ENCODE data around the gene HLCS. TPM values are rescaled to one million over a fixed set of nuclear protein-coding genes. Genes with fewer than 3 reads are reported as not detected.

HLCS gene
- total and polyA plus RNA-seq, 2 donors (not counting 3 experiments of a cell fraction or from before 2014, with no cell fraction given) = 6.7 to 17.2 TPM

DNA sequence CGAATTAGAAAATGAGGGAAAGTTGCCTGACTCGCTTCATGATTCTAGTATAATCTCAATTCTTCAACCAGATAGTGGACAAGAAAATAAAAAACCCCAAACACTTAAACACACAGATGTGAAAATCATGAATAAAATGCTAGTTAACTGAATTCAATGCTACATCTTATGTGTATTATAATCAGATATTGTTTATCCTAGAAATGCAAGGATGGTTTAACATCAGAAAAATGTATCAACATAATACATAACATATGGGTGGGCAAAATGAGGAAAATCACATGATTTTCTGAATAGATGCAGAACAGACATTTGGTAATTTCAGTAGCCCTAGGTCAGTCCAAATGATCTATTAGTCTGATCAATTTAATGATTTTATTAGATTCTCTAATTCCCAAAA lies 170.4 kb downstream of the HLCS start:
- Histone ChIP-seq H3K27ac (ENCODE audit: insufficient read depth, low read depth, low read length) (no peak overlapping the region), H3K9me3 (replicated peaks; ENCODE audit: control insufficient read depth, insufficient read depth, low read length) (no peaks in the 10 kb centered on the region), H2AFZ (ENCODE audit: low read depth, low read length) (no peak overlapping the region), H3K9ac (replicated peaks; ENCODE audit: extremely low read depth, insufficient read depth, low read length) (no peak overlapping the region), H3K4me3 (replicated peaks in 1 of 3; ENCODE audit: insufficient read depth in 1 of 3, low read depth in 1 of 3, low read length in 3 of 3) (no peak overlapping the region), H3K27me3 (ENCODE audit: control insufficient read depth in 2 of 2, insufficient read depth in 2 of 2, low read length in 2 of 2) (no peaks in the 10 kb centered on the region), H3K4me2 (ENCODE audit: insufficient read depth, low read length) (no peak overlapping the region), H4K20me1 (replicated peaks; ENCODE audit: control insufficient read depth, extremely low read depth, insufficient read depth, low read length) (no peaks in the 10 kb centered on the region), H3K4me1 (ENCODE audit: control insufficient read depth, extremely low read depth, insufficient read depth, low read length) (peaks cover 10% of the 10 kb centered on the region), H3K36me3 (ENCODE audit: control insufficient read depth in 2 of 2, extremely low read depth in 1 of 2, insufficient read depth in 2 of 2, low read length in 2 of 2) (no peaks in the 10 kb centered on the region), H3K79me2 (ENCODE audit: control insufficient read depth, insufficient read depth, low read length) (no peaks in the 10 kb centered on the region), H3K9me1 (replicated peaks; ENCODE audit: control insufficient read depth, extremely low read depth, insufficient read depth, low read length) (no peaks in the 10 kb centered on the region)
- DNase-seq (ENCODE audit: low read depth, low spot score) (no peak), FAIRE-seq (no peak)
- dilution Hi-C loops (cut with MboI; ENCODE audit: extremely low pct_ligation_motif_present, low sequenced_read_pairs) = no loop called here
- POLR2A ChIA-PET = no interaction called here
- CTCF ChIA-PET = no interaction called here
- BruUV-seq (replicated peaks) = no TSS peak
- no peak for TF ChIP-seq POLR2A (IDR thresholded peaks at IDR 0.05; ENCODE audit: low read depth, low read length)
- no peak for TF ChIP-seq JUN (IDR thresholded peaks at IDR 0.05; ENCODE audit: borderline replicate concordance, insufficient read depth, insufficient read length, low read depth)
- TF ChIP-seq POLR2AphosphoS5 (IDR thresholded peaks at IDR 0.05; ENCODE audit: insufficient read depth, low read depth, low read length) = no peak
- TF ChIP-seq GATA2 (IDR thresholded peaks at IDR 0.05; ENCODE audit: insufficient read depth, insufficient read length, low read depth, low read length) = no peak
- no peak for TF ChIP-seq FOS (IDR thresholded peaks at IDR 0.05; ENCODE audit: borderline replicate concordance, insufficient read depth, low read length)
- TF ChIP-seq, protein P1, sequence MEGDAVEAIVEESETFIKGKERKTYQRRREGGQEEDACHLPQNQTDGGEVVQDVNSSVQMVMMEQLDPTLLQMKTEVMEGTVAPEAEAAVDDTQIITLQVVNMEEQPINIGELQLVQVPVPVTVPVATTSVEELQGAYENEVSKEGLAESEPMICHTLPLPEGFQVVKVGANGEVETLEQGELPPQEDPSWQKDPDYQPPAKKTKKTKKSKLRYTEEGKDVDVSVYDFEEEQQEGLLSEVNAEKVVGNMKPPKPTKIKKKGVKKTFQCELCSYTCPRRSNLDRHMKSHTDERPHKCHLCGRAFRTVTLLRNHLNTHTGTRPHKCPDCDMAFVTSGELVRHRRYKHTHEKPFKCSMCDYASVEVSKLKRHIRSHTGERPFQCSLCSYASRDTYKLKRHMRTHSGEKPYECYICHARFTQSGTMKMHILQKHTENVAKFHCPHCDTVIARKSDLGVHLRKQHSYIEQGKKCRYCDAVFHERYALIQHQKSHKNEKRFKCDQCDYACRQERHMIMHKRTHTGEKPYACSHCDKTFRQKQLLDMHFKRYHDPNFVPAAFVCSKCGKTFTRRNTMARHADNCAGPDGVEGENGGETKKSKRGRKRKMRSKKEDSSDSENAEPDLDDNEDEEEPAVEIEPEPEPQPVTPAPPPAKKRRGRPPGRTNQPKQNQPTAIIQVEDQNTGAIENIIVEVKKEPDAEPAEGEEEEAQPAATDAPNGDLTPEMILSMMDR (IDR thresholded peaks at IDR 0.05; ENCODE audit: extremely low read depth in 1 of 2, insufficient read depth in 1 of 2, low read depth in 1 of 2, low read length in 2 of 2) = no peak
- no peak for TF ChIP-seq EZH2 (IDR thresholded peaks at IDR 0.05; ENCODE audit: borderline replicate concordance, low read depth, low read length, severe bottlenecking)
- no peak for TF ChIP-seq MYC (IDR thresholded peaks at IDR 0.05; ENCODE audit: low read depth, low read length)
- TF ChIP-seq, protein P2, sequence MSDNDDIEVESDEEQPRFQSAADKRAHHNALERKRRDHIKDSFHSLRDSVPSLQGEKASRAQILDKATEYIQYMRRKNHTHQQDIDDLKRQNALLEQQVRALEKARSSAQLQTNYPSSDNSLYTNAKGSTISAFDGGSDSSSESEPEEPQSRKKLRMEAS (IDR thresholded peaks at IDR 0.05; ENCODE audit: insufficient read depth, insufficient read length) = no peak
- intact Hi-C loops (cut with micrococcal nuclease) = loop anchor here (5.0 kb wide), 1 partner anchor 51 kb away; no protein-coding TSS in a partner anchor

Data from endothelial cell of umbilical vein (primary cell).